HCT116 (cell line): Measurements from ENCODE around the gene KLHL2. TPM values are rescaled to one million over a fixed set of nuclear protein-coding genes. Genes with fewer than 3 reads are reported as not detected.

Source experiments
- ATAC-seq: fragments of 200-7000 bp; cut with Tn5 transposase; 2 replicates; pipeline ENCODE4 v1.9.1; 2020; ENCODE audit warnings: mild to moderate bottlenecking, moderate library complexity
- BruUV-seq: library from RNA; stranded (reverse); fragments of 400-500 nt; replicated peaks from 2 replicates; lab custom pipeline; 2021; lab: Mats Ljungman, UMichigan
- CTCF ChIA-PET: fragments of 300-600 bp; sonication (Branson Sonifier 250); formaldehyde crosslinking; loops from one replicate; lab custom pipeline; 2021; ENCODE audit warnings: antibody characterized with exemption; lab: Charles Lee
- POLR2A ChIA-PET: fragments of 300-600, 350-600 bp; sonication (Branson Sonifier 250); formaldehyde crosslinking; loops from one replicate; lab custom pipeline; 2021; ENCODE audit warnings: antibody characterized with exemption; lab: Charles Lee
- RAD21 ChIA-PET, 2 experiments: fragments of 300-600 bp; sonication (Branson Sonifier 250); formaldehyde crosslinking; loops; one replicate each; lab custom pipeline; 2023; ENCODE audit warnings: low total read pairs in 2 of 2; ENCODE audit not compliant: uncharacterized antibody in 2 of 2, unreplicated experiment in 2 of 2, low non-redundant PET in 1 of 2; lab: Charles Lee
- DNase-seq: peaks from one replicate; pipeline ENCODE4 v3.0.0-alpha.2; 2010; ENCODE audit warnings: low read depth, low spot score
- H2AFZ ChIP-seq: fragments of 200-600 bp; shearing (Covaris generic), sonication (generic); 2 replicates; pipeline ENCODE4 v1.6.1; 2017; ENCODE audit warnings: low read depth, mixed run types, mixed read lengths, antibody characterized with exemption, low read length; ENCODE audit not compliant: poor library complexity, severe bottlenecking
- H3K27ac ChIP-seq: 2 replicates; pipeline ENCODE4 v1.5.1; 2012; ENCODE audit warnings: low read depth, low read length
- H3K27me3 ChIP-seq: fragments of 200-600 bp; sonication (generic); 2 replicates; pipeline ENCODE4 v1.6.1; 2016; ENCODE audit warnings: mixed run types, low read length, mixed read lengths; ENCODE audit not compliant: insufficient read depth
- H3K36me3 ChIP-seq, 2 experiments: fragments of 200-500 bp in 1 of 2; fragments of 200-600 bp in 1 of 2; sonication (Bioruptor generic) in 1 of 2; sonication (generic) in 1 of 2; 2 replicates each; pipeline versions ENCODE4 v1.5.1 to v1.6.1; 2014 to 2016; ENCODE audit warnings: low read length in 2 of 2, inconsistent platforms in 1 of 2, mixed read lengths in 1 of 2, mixed run types in 1 of 2; ENCODE audit not compliant: insufficient read depth in 2 of 2, control insufficient read depth in 1 of 2
- H3K4me1 ChIP-seq, 2 experiments: fragments of 200-600 bp in 1 of 2; sonication (generic) in 1 of 2; 2 replicates each; pipeline versions ENCODE4 v1.5.1 to v1.6.1; 2012 to 2017; ENCODE audit warnings: low read length in 2 of 2, inconsistent platforms in 1 of 2, mild to moderate bottlenecking in 1 of 2, mixed read lengths in 1 of 2, mixed run types in 1 of 2, moderate library complexity in 1 of 2; ENCODE audit not compliant: insufficient read depth in 2 of 2, control insufficient read depth in 1 of 2
- H3K4me2 ChIP-seq: fragments of 200-600 bp; sonication (generic); 2 replicates; pipeline ENCODE4 v1.6.1; 2017; ENCODE audit warnings: mixed run types, low read length, mixed read lengths
- H3K4me3 ChIP-seq, 2 experiments: fragments of 200-600 bp in 1 of 2; sonication (generic) in 1 of 2; replicated peaks in 1 of 2; 2 replicates each; pipeline ENCODE4 v1.5.1; 2011 to 2016; ENCODE audit warnings: low read length in 2 of 2, control low read depth in 1 of 2, low read depth in 1 of 2, mild to moderate bottlenecking in 1 of 2, mixed read lengths in 1 of 2, mixed run types in 1 of 2
- H3K79me2 ChIP-seq: fragments of 200-600 bp; sonication (generic); 2 replicates; pipeline ENCODE4 v1.6.1; 2017; ENCODE audit warnings: mild to moderate bottlenecking, mixed run types, low read length, moderate library complexity, mixed read lengths; ENCODE audit not compliant: insufficient read depth
- H3K9ac ChIP-seq: fragments of 200-600 bp; sonication (generic); 2 replicates; pipeline ENCODE4 v1.6.1; 2016; ENCODE audit warnings: low read length, mixed read lengths
- H3K9me2 ChIP-seq: fragments of 200-600 bp; sonication (generic), shearing (Covaris generic); 2 replicates; pipeline ENCODE4 v1.6.1; 2017; ENCODE audit warnings: mixed run types, mild to moderate bottlenecking, moderate library complexity; ENCODE audit not compliant: insufficient read depth
- H3K9me3 ChIP-seq, 2 experiments: fragments of 200-500 bp in 1 of 2; fragments of 200-600 bp in 1 of 2; sonication (Bioruptor generic) in 1 of 2; sonication (generic) in 1 of 2; 2 replicates each; pipeline ENCODE4 v1.6.1; 2014 to 2017; ENCODE audit warnings: low read length in 2 of 2, mixed read lengths in 2 of 2, inconsistent platforms in 1 of 2, low read depth in 1 of 2, mild to moderate bottlenecking in 1 of 2, mixed run types in 1 of 2, moderate library complexity in 1 of 2; ENCODE audit not compliant: control insufficient read depth in 1 of 2, insufficient read depth in 1 of 2
- H4K20me1 ChIP-seq: fragments of 200-600 bp; sonication (generic), shearing (Covaris generic); 2 replicates; pipeline ENCODE4 v1.6.1; 2017; ENCODE audit warnings: mixed run types, mild to moderate bottlenecking, moderate library complexity; ENCODE audit not compliant: insufficient read depth
- ATF3 ChIP-seq: IDR thresholded peaks from 2 replicates; pipeline ENCODE4 v1.6.1; 2012
- CEBPB ChIP-seq: IDR thresholded peaks from 2 replicates; pipeline ENCODE4 v1.6.1; 2012; ENCODE audit warnings: low read depth
- CTCF ChIP-seq, 3 experiments: fragments of 200-600 bp in 1 of 3; sonication (generic) in 1 of 3; IDR thresholded peaks in 2 of 3; conservative IDR thresholded peaks in 1 of 3; 2 replicates each; pipeline ENCODE4 v1.5.1; 2012 to 2017; ENCODE audit warnings: low read depth in 2 of 3, low read length in 2 of 3, antibody characterized with exemption in 1 of 3, borderline replicate concordance in 1 of 3, control low read depth in 1 of 3, mild to moderate bottlenecking in 1 of 3, mixed read lengths in 1 of 3, mixed run types in 1 of 3, moderate library complexity in 1 of 3; ENCODE audit not compliant: insufficient read depth in 1 of 3
- EGR1 ChIP-seq: IDR thresholded peaks from 2 replicates; pipeline ENCODE4 v1.6.1; 2012; ENCODE audit warnings: low read depth
- EZH2 ChIP-seq: fragments of 200-600 bp; sonication (generic); IDR thresholded peaks from 2 replicates; pipeline ENCODE4 v1.6.1; 2017; ENCODE audit warnings: antibody characterized with exemption, mixed run types
- EZH2phosphoT487 ChIP-seq: fragments of 200-600 bp; IDR thresholded peaks from 2 replicates; pipeline ENCODE4 v1.6.1; 2018; ENCODE audit warnings: antibody characterized with exemption, borderline replicate concordance
- FOSL1 ChIP-seq: IDR thresholded peaks from 2 replicates; pipeline ENCODE4 v1.6.1; 2012; ENCODE audit warnings: low read depth
- JUND ChIP-seq: IDR thresholded peaks from 2 replicates; pipeline ENCODE4 v1.6.1; 2012
- POLR2A ChIP-seq: IDR thresholded peaks from 2 replicates; pipeline ENCODE4 v1.7.0; 2011; ENCODE audit warnings: borderline replicate concordance; ENCODE audit not compliant: insufficient read depth, insufficient read length; ENCODE audit errors: extremely low read depth
- POLR2AphosphoS5 ChIP-seq: IDR thresholded peaks from 2 replicates; pipeline ENCODE4 v1.6.1; 2011; ENCODE audit warnings: mild to moderate bottlenecking, low read depth, low read length, moderate library complexity
- RAD21 ChIP-seq: IDR thresholded peaks from 2 replicates; pipeline ENCODE4 v1.6.1; 2012; ENCODE audit warnings: low read depth, mild to moderate bottlenecking
- SIN3A ChIP-seq: IDR thresholded peaks from 2 replicates; pipeline ENCODE4 v1.6.1; 2012; ENCODE audit warnings: low read depth
- SP1 ChIP-seq: IDR thresholded peaks from 2 replicates; pipeline ENCODE4 v1.6.1; 2012; ENCODE audit warnings: low read depth
- SRF ChIP-seq: IDR thresholded peaks from 2 replicates; pipeline ENCODE4 v1.6.1; 2012; ENCODE audit warnings: low read depth
- TCF7L2 ChIP-seq: IDR thresholded peaks from 2 replicates; pipeline ENCODE4 v1.7.0; 2011; ENCODE audit warnings: borderline replicate concordance, inconsistent platforms; ENCODE audit not compliant: insufficient read depth, insufficient read length; ENCODE audit errors: extremely low read depth
- YY1 ChIP-seq: IDR thresholded peaks from 2 replicates; pipeline ENCODE4 v1.6.1; 2011; ENCODE audit warnings: low read length, low read depth, moderate library complexity, mild to moderate bottlenecking; ENCODE audit not compliant: insufficient replicate concordance; ENCODE audit errors: extremely low read depth
- ZFX ChIP-seq: fragments of 450-650 bp; IDR thresholded peaks from 2 replicates; pipeline ENCODE4 v1.6.1; 2017
- intact Hi-C: fragments of 100-400 bp; cut with micrococcal nuclease; formaldehyde crosslinking; loops from 2 replicates; pipeline ENCODE4 v1.10.0; 2022
- total RNA-seq: library from RNA; stranded (reverse); gene quantifications from one replicate; pipeline ENCODE4 v1.2.1, GENCODE V29; 2021; ENCODE audit not compliant: unreplicated experiment
- TF ChIP-seq, protein P1 (sequence below): IDR thresholded peaks from 2 replicates; pipeline ENCODE4 v1.6.1; 2011; ENCODE audit warnings: mild to moderate bottlenecking, low read length, moderate library complexity; ENCODE audit not compliant: insufficient replicate concordance; ENCODE audit errors: extremely low read depth
- TF ChIP-seq, protein P2 (sequence below): IDR thresholded peaks from 2 replicates; pipeline ENCODE4 v1.6.1; 2012
- TF ChIP-seq, protein P3 (sequence below): IDR thresholded peaks from 2 replicates; pipeline ENCODE4 v1.6.1; 2012; ENCODE audit warnings: low read depth

KLHL2 gene
- total RNA-seq, 1 experiment from 2014 or later, result 24.6 TPM

DNA sequence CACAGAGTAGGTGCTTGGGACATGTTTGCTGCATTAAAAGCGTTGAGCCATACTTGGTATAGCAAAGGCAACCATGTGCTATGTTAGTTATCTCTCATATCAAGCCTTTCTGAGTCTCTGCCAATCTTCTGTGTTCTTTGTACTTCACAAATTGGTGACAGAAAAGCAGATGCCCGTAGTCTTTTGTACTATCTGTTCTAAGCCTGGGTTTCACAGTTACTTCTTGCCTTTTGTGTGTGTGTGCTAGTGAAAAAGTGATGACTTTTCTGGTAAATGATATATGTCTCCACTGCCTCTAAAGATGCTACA lies 16.1 kb upstream of the KLHL2 start:
- DNase-seq (no peak), ATAC-seq (no peak)
- Histone ChIP-seq H3K27ac (no peak overlapping the region), H3K27me3 (no peaks in the 10 kb centered on the region), H3K4me1 (no peaks in the 10 kb centered on the region), H3K36me3 (no peaks in the 10 kb centered on the region), H4K20me1 (no peaks in the 10 kb centered on the region), H2AFZ (no peak overlapping the region), H3K4me3 (no peak overlapping the region), H3K9ac (no peak overlapping the region), H3K9me3 (no peaks in the 10 kb centered on the region), H3K79me2 (no peaks in the 10 kb centered on the region), H3K9me2 (no peaks in the 10 kb centered on the region), H3K4me2 (no peak overlapping the region)
- ChIA-PET POLR2A (no interaction called here), RAD21 (no interaction called here), CTCF (no interaction called here)
- TF ChIP-seq EGR1 (no peak), POLR2AphosphoS5 (no peak), CEBPB (no peak), YY1 (no peak), JUND (no peak), SRF (no peak), EZH2 (no peak), CTCF (IDR thresholded peaks at IDR 0.05 in 2 of 3, conservative IDR thresholded peaks at IDR 0.05 in 1 of 3; ENCODE audit: borderline replicate concordance in 1 of 3, insufficient read depth in 1 of 3, low read depth in 2 of 3, low read length in 2 of 3) (no peak), TCF7L2 (no peak), SP1 (no peak), SIN3A (no peak), ATF3 (no peak), EZH2phosphoT487 (no peak), POLR2A (no peak), FOSL1 (no peak), ZFX (no peak), RAD21 (no peak)
- TF ChIP-seq, protein P1, sequence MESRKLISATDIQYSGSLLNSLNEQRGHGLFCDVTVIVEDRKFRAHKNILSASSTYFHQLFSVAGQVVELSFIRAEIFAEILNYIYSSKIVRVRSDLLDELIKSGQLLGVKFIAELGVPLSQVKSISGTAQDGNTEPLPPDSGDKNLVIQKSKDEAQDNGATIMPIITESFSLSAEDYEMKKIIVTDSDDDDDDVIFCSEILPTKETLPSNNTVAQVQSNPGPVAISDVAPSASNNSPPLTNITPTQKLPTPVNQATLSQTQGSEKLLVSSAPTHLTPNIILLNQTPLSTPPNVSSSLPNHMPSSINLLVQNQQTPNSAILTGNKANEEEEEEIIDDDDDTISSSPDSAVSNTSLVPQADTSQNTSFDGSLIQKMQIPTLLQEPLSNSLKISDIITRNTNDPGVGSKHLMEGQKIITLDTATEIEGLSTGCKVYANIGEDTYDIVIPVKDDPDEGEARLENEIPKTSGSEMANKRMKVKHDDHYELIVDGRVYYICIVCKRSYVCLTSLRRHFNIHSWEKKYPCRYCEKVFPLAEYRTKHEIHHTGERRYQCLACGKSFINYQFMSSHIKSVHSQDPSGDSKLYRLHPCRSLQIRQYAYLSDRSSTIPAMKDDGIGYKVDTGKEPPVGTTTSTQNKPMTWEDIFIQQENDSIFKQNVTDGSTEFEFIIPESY, result no peak
- TF ChIP-seq, protein P2, sequence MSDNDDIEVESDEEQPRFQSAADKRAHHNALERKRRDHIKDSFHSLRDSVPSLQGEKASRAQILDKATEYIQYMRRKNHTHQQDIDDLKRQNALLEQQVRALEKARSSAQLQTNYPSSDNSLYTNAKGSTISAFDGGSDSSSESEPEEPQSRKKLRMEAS, result no peak
- TF ChIP-seq, protein P3, sequence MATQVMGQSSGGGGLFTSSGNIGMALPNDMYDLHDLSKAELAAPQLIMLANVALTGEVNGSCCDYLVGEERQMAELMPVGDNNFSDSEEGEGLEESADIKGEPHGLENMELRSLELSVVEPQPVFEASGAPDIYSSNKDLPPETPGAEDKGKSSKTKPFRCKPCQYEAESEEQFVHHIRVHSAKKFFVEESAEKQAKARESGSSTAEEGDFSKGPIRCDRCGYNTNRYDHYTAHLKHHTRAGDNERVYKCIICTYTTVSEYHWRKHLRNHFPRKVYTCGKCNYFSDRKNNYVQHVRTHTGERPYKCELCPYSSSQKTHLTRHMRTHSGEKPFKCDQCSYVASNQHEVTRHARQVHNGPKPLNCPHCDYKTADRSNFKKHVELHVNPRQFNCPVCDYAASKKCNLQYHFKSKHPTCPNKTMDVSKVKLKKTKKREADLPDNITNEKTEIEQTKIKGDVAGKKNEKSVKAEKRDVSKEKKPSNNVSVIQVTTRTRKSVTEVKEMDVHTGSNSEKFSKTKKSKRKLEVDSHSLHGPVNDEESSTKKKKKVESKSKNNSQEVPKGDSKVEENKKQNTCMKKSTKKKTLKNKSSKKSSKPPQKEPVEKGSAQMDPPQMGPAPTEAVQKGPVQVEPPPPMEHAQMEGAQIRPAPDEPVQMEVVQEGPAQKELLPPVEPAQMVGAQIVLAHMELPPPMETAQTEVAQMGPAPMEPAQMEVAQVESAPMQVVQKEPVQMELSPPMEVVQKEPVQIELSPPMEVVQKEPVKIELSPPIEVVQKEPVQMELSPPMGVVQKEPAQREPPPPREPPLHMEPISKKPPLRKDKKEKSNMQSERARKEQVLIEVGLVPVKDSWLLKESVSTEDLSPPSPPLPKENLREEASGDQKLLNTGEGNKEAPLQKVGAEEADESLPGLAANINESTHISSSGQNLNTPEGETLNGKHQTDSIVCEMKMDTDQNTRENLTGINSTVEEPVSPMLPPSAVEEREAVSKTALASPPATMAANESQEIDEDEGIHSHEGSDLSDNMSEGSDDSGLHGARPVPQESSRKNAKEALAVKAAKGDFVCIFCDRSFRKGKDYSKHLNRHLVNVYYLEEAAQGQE, result no peak
- no TSS peak for BruUV-seq
- intact Hi-C loops, result no loop called here
